Mammary epithelial cell (primary cell): ENCODE results near the gene SMYD3.

ENCODE experiments used
- CTCF ChIP-seq, 2 donors: IDR thresholded peaks in 1 of 2; conservative IDR thresholded peaks in 1 of 2; 2 replicates each; pipeline ENCODE4 v1.5.1; 2011 to 2012; ENCODE audit warnings: inconsistent platforms in 2 of 2, low read length in 2 of 2, mild to moderate bottlenecking in 2 of 2, control low read depth in 1 of 2, low read depth in 1 of 2; ENCODE audit not compliant: insufficient read depth in 1 of 2; ENCODE audit errors: extremely low read depth in 1 of 2
- EZH2 ChIP-seq: IDR thresholded peaks from 2 replicates; pipeline ENCODE4 v1.6.1; 2012; ENCODE audit warnings: low read length, inconsistent platforms, borderline replicate concordance

GRCh38 chr1:246052603-246053002 is 454.5 kb downstream of the SMYD3 start:
- no peak for TF ChIP-seq CTCF (conservative IDR thresholded peaks at IDR 0.05 in 1 of 2, IDR thresholded peaks at IDR 0.05 in 1 of 2; ENCODE audit: extremely low read depth in 1 of 2, insufficient read depth in 1 of 2, low read depth in 1 of 2, low read length in 2 of 2)
- no peak for TF ChIP-seq EZH2
